GM19452 (cell line): ENCODE data around the gene RCOR1.
"Not testable (repeated sequence)": the region's sequence is repeated elsewhere in the genome, so short reads cannot be mapped to it uniquely, and the experiment has no call there.

Experiments
- ATAC-seq: cut with Tn5 transposase; IDR thresholded peaks from one replicate; pipeline ENCODE4 v1.9.1; 2021; ENCODE audit not compliant: unreplicated experiment

Gene RCOR1

GRCh38 chr14:102570334-102570995 is 22.0 kb upstream of the RCOR1 start:
- no peak for ATAC-seq

GRCh38 chr14:102571043-102571442 is 21.4 kb upstream of the RCOR1 start:
- ATAC-seq: no peak

- no peak for ATAC-seq
Measured at GRCh38 chr14:102571478-102572042, 20.9 kb upstream of the RCOR1 start.

- ATAC-seq: not testable (repeated sequence)
Measured at GRCh38 chr14:102573161-102573560, 19.3 kb upstream of the RCOR1 start.

GRCh38 chr14:102573591-102574046 is 18.8 kb upstream of the RCOR1 start:
- no peak for ATAC-seq

- ATAC-seq: no peak
Measured at GRCh38 chr14:102574281-102575159, 17.9 kb upstream of the RCOR1 start.

GRCh38 chr14:102575160-102575845 is 17.1 kb upstream of the RCOR1 start:
- no peak for ATAC-seq

GRCh38 chr14:102575846-102576428 is 16.5 kb upstream of the RCOR1 start:
- not testable (repeated sequence) for ATAC-seq

- ATAC-seq: no peak
Measured at GRCh38 chr14:102578821-102579220, 13.6 kb upstream of the RCOR1 start.

GRCh38 chr14:102579696-102580549 is 12.5 kb upstream of the RCOR1 start:
- ATAC-seq: no peak

GRCh38 chr14:102580550-102581110 is 11.8 kb upstream of the RCOR1 start:
- no peak for ATAC-seq

GRCh38 chr14:102581193-102581592 is 11.3 kb upstream of the RCOR1 start:
- ATAC-seq: no peak

- no peak for ATAC-seq
Measured at GRCh38 chr14:102583726-102584125, 8.7 kb upstream of the RCOR1 start.

GRCh38 chr14:102584871-102585869 is 7.3 kb upstream of the RCOR1 start:
- ATAC-seq: no peak

- no peak for ATAC-seq
Measured at GRCh38 chr14:102586420-102587104, 5.9 kb upstream of the RCOR1 start.

GRCh38 chr14:102588821-102589220 is 3.6 kb upstream of the RCOR1 start:
- ATAC-seq: no peak

GRCh38 chr14:102589761-102590290 is 2.6 kb upstream of the RCOR1 start:
- ATAC-seq: no peak

- ATAC-seq: no peak
Measured at GRCh38 chr14:102590667-102591099, 1.8 kb upstream of the RCOR1 start.
